Fibroblast of mammary gland (primary cell): ENCODE measurements around the gene FOXL1.

ENCODE experiments used
- DNase-seq: peaks from one replicate; pipeline ENCODE4 v3.0.0-alpha.2; 2010; ENCODE audit warnings: low read depth
- H3K4me3 ChIP-seq: 2 replicates; pipeline ENCODE4 v1.5.1; 2011; ENCODE audit warnings: low read depth, mild to moderate bottlenecking, low read length, moderate library complexity; ENCODE audit not compliant: control insufficient read depth
- CTCF ChIP-seq: conservative IDR thresholded peaks from 2 replicates; pipeline ENCODE4 v1.5.1; 2011; ENCODE audit warnings: low read depth, low read length, inconsistent platforms; ENCODE audit not compliant: control insufficient read depth, insufficient read depth

The FOXL1 gene

GRCh38 chr16:86572606-86573005 is 5.7 kb upstream of the FOXL1 start:
- TF ChIP-seq CTCF, result no peak
- H3K4me3 ChIP-seq, result no peak overlapping the region
- no peak for DNase-seq

GRCh38 chr16:86573215-86573614 is 5.1 kb upstream of the FOXL1 start:
- H3K4me3 ChIP-seq, result no peak overlapping the region
- TF ChIP-seq CTCF, result no peak
- DNase-seq, result no peak

GRCh38 chr16:86573646-86574508 is 4.5 kb upstream of the FOXL1 start:
- TF ChIP-seq CTCF, result no peak
- no peak overlapping the region for H3K4me3 ChIP-seq
- DNase-seq, result no peak

GRCh38 chr16:86574646-86575045 is 3.7 kb upstream of the FOXL1 start:
- no peak overlapping the region for H3K4me3 ChIP-seq
- TF ChIP-seq CTCF, result no peak
- DNase-seq, result no peak

- peak overlapping the region; percentile 22 for H3K4me3 ChIP-seq
- no peak for TF ChIP-seq CTCF
- DNase-seq, result no peak
Observed at GRCh38 chr16:86575095-86575685, 3.2 kb upstream of the FOXL1 start.

- peak; percentile 59 for TF ChIP-seq CTCF
- DNase-seq, result peak; percentile 98
- H3K4me3 ChIP-seq, result peak overlapping the region; percentile 72
Observed at GRCh38 chr16:86575754-86576557, 2.4 kb upstream of the FOXL1 start.
